ENCODE data around the gene ZNF699. TPM values are rescaled to one million over a fixed set of nuclear protein-coding genes. Genes with fewer than 3 reads are reported as not detected.
A peak's percentile ranks its signal among the peaks of the same experiment; 100 is the strongest.

The ZNF699 gene
- total and polyA plus RNA-seq, 10 of the 15 experiments (the other 5 are each of a cell fraction or from before 2014, with no cell fraction given), result 0.04 to 2.9 (median 1.7) TPM

DNA sequence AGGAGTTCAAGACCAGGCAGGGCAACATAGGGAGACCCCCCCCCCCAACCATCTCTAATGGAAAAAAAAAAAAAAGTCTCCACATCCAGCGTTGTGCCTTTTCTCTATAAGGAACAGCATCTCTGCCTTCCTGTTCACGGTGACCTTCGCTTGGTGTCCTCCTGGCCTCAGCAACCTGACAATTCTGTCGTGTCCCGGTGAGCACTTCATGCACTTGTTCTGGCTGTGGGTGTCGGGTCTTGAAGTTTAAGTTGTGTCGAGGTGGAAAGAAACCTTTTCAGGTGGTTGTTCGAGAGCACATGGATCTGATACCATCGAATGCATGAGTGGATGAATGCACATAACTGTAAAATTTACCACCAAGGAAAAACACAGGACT is 14.9 kb upstream of the ZNF699 start (continued):
- no peak for TF ChIP-seq RCOR1 (conservative IDR thresholded peaks at IDR 0.05; ENCODE audit: low read depth, low read length)

DNA sequence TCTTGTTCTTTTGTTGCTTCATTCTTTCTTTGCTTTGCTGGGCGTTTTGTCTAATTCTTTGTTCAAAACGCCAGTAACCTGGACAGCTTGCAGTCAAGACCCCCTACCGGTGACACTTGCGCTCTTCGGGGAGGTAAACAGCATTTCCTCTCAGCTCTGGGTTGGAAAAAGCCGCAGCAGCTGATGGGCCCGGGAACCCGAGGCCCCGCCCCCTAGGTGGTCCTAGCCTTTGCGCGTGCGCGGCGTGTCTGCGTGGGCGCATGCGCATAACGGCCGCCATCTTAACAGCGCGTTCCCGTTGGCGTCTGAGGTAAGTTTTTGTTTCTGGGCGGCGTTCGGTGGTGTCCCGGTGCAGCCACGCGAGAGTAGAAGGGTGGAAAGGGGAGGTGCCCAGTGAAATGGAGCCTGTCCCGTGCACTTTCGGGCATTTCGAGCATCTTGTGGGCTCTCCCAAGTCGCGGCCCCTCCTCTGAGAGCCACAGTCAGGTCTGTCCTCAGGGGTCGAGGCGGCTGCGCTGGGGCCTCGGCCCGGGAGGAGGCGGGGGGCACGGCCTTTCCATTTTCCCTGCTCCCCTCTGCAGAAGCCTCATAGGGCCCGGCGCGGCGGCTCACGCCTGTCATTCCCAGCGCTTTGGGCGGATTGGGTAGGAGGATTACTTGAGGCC is 14.4 kb upstream of the ZNF699 start, which contains the start of gene ZNF559:
Gene ZNF559 (plus strand): TSS at position 261 of the 665 bp plus-strand sequence. CDS start 14,371 bp downstream, outside the sequence.
- Histone ChIP-seq H3K4me2 (ENCODE audit: control insufficient read depth, insufficient read depth) (peak within 1 kb of the TSS; percentile 96), H3K27me3 (replicated peaks in 1 of 2; ENCODE audit: control insufficient read depth in 2 of 2, insufficient read depth in 2 of 2, low read length in 1 of 2) (no peaks in the 10 kb centered on the region), H4K20me1 (ENCODE audit: control insufficient read depth, insufficient read depth) (no peaks in the 10 kb centered on the region), H3K36me3 (ENCODE audit: control insufficient read depth in 2 of 2, insufficient read depth in 2 of 2, low read length in 1 of 2) (no peaks in the 10 kb centered on the region), H3K27ac (ENCODE audit: control insufficient read depth, insufficient read depth) (peak within 1 kb of the TSS; percentile 51), H3K79me2 (ENCODE audit: control insufficient read depth, insufficient read depth, low read length) (no peaks in the 10 kb centered on the region; the same call in 1 of the 2 replicates), H3K9ac (ENCODE audit: control insufficient read depth, insufficient read depth, low read length) (peak within 1 kb of the TSS; percentile 61; the same call in 1 of the 2 replicates), H3K4me3 (peak within 1 kb of the TSS; percentile 71), H3K4me1 (ENCODE audit: control insufficient read depth, insufficient read depth, low read length) (peaks cover 3% of the 10 kb centered on the region; the same call in 1 of the 2 replicates), H3K9me3 (replicated peaks; ENCODE audit: control insufficient read depth, insufficient read depth, low read length) (peaks cover 6% of the 10 kb centered on the region; the same call in 2 of the 3 replicates), H2AFZ (ENCODE audit: control insufficient read depth, low read depth, low read length) (peak within 1 kb of the TSS; percentile 86)
- RAD21 ChIA-PET (ENCODE audit: unreplicated experiment), result interaction anchor here (1.1 kb wide), 1 partner anchor 111 kb away, joined by 3 read pairs; the partner anchor contains the start of gene ZNF266
- FAIRE-seq, result peak; percentile 92
- in situ Hi-C loops (cut with MboI), result loop anchor here (10.0 kb wide), 1 partner anchor 471 kb away; no protein-coding TSS in a partner anchor
- intact Hi-C loops (cut with micrococcal nuclease; ENCODE audit: unreplicated experiment), result no loop called here
- no TSS peak for BruUV-seq (replicated peaks)
- 1% methylated on average over 45 of the region's 48 CpGs for WGBS (ENCODE audit: insufficient coverage, insufficient replicate concordance, low lambda C conversion rate, missing lambda C conversion rate)
- POLR2A ChIA-PET, result interaction anchor here (0.5 to 0.8 kb wide), 2 partner anchors 15 to 1104 kb away, joined by 3 to 4 read pairs; no protein-coding TSS in a partner anchor
- ATAC-seq, result peak; percentile 100
- CTCF ChIA-PET, result interaction anchor here (0.8 to 1.8 kb wide), 4 partner anchors 11 to 111 kb away, joined by 3 to 8 read pairs (median 4); partner anchors contain the start of gene ZNF266
- peak; percentile 73 for DNase-seq (ENCODE audit: low read depth, low spot score)
- SMC1A ChIA-PET (ENCODE audit: uncharacterized antibody, unreplicated experiment), result interaction anchor here (0.9 to 1.2 kb wide), 2 partner anchors 14 to 111 kb away, joined by 3 to 4 read pairs; partner anchors contain the start of genes ZNF266 and ZNF699
- TF ChIP-seq YY1 (IDR thresholded peaks at IDR 0.05; ENCODE audit: low read depth, low read length) (peak; percentile 95), HDAC2 (IDR thresholded peaks at IDR 0.05) (no peak), PAX8 (IDR thresholded peaks at IDR 0.05) (no peak), BHLHE40 (IDR thresholded peaks at IDR 0.05; ENCODE audit: borderline replicate concordance in 1 of 2, low read depth in 2 of 2, low read length in 1 of 2) (peak; percentile 57 to 83; a peak in 3 of 4 replicates), EP300 (IDR thresholded peaks at IDR 0.05; ENCODE audit: borderline replicate concordance in 1 of 2, control insufficient read depth in 1 of 2, low read depth in 2 of 2, low read length in 2 of 2) (no peak), ZBED1 (IDR thresholded peaks at IDR 0.05; ENCODE audit: borderline replicate concordance) (no peak), TCF3 (IDR thresholded peaks at IDR 0.05; ENCODE audit: borderline replicate concordance, insufficient read depth, low read depth, low read length) (no peak), HDGF (IDR thresholded peaks at IDR 0.05) (no peak), RAD21 (IDR thresholded peaks at IDR 0.05; ENCODE audit: insufficient read depth, low read depth, low read length) (0 out of 2 replicates have a peak, but pooled peaks have one; percentile 4), NFXL1 (IDR thresholded peaks at IDR 0.05; ENCODE audit: borderline replicate concordance) (no peak), ZSCAN29 (IDR thresholded peaks at IDR 0.05) (no peak), CREB1 (IDR thresholded peaks at IDR 0.05; ENCODE audit: low read depth) (no peak), MTA3 (IDR thresholded peaks at IDR 0.05; ENCODE audit: borderline replicate concordance, low read length) (no peak), RBBP5 (conservative IDR thresholded peaks at IDR 0.05) (no peak), KAT2A (conservative IDR thresholded peaks at IDR 0.05; ENCODE audit: control insufficient read depth, low read depth, low read length) (no peak)
- TF ChIP-seq, protein P1, sequence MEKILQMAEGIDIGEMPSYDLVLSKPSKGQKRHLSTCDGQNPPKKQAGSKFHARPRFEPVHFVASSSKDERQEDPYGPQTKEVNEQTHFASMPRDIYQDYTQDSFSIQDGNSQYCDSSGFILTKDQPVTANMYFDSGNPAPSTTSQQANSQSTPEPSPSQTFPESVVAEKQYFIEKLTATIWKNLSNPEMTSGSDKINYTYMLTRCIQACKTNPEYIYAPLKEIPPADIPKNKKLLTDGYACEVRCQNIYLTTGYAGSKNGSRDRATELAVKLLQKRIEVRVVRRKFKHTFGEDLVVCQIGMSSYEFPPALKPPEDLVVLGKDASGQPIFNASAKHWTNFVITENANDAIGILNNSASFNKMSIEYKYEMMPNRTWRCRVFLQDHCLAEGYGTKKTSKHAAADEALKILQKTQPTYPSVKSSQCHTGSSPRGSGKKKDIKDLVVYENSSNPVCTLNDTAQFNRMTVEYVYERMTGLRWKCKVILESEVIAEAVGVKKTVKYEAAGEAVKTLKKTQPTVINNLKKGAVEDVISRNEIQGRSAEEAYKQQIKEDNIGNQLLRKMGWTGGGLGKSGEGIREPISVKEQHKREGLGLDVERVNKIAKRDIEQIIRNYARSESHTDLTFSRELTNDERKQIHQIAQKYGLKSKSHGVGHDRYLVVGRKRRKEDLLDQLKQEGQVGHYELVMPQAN (conservative IDR thresholded peaks at IDR 0.05), result 0 out of 2 replicates have a peak, but pooled peaks have one; percentile 10
- TF ChIP-seq, protein P2, sequence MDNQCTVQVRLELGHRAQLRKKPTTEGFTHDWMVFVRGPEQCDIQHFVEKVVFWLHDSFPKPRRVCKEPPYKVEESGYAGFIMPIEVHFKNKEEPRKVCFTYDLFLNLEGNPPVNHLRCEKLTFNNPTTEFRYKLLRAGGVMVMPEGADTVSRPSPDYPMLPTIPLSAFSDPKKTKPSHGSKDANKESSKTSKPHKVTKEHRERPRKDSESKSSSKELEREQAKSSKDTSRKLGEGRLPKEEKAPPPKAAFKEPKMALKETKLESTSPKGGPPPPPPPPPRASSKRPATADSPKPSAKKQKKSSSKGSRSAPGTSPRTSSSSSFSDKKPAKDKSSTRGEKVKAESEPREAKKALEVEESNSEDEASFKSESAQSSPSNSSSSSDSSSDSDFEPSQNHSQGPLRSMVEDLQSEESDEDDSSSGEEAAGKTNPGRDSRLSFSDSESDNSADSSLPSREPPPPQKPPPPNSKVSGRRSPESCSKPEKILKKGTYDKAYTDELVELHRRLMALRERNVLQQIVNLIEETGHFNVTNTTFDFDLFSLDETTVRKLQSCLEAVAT (IDR thresholded peaks at IDR 0.05), result no peak
